Globus pallidus (tissue), 1 donor: ENCODE measurements around the gene ACVR2B.
A peak's percentile ranks its signal among the peaks of the same experiment; 100 is the strongest.
"Not testable (repeated sequence)": the region's sequence is repeated elsewhere in the genome, so short reads cannot be mapped to it uniquely, and the experiment has no call there.

Experiments used
- DNase-seq: peaks from one replicate; pipeline ENCODE4 v3.0.0-alpha.2; 2015; ENCODE audit warnings: low spot score

Gene ACVR2B

GRCh38 chr3:38453075-38453912, at the start of gene ACVR2B:
Gene ACVR2B, plus strand, starts transcription at chr3:38453890. Its CDS starts 433 bp downstream, at chr3:38454323.
- peak; percentile 90 for DNase-seq

GRCh38 chr3:38404286-38404685, 49.4 kb upstream of the ACVR2B start:
- DNase-seq: no peak

- no peak for DNase-seq
Measured at GRCh38 chr3:38411591-38411990, 42.1 kb upstream of the ACVR2B start.

- DNase-seq: not testable (repeated sequence)
Measured at GRCh38 chr3:38420758-38421157, 32.9 kb upstream of the ACVR2B start.

GRCh38 chr3:38421679-38422336, 31.9 kb upstream of the ACVR2B start:
- DNase-seq: no peak

- DNase-seq: not testable (repeated sequence)
Measured at GRCh38 chr3:38426798-38427426, 26.8 kb upstream of the ACVR2B start.

GRCh38 chr3:38432871-38433658, 20.6 kb upstream of the ACVR2B start:
- DNase-seq: not testable (repeated sequence)

GRCh38 chr3:38433661-38434060, 20.0 kb upstream of the ACVR2B start:
- DNase-seq: not testable (repeated sequence)

GRCh38 chr3:38438436-38439069, 15.1 kb upstream of the ACVR2B start:
- not testable (repeated sequence) for DNase-seq

GRCh38 chr3:38443205-38443604, 10.5 kb upstream of the ACVR2B start:
- DNase-seq: not testable (repeated sequence)

GRCh38 chr3:38446085-38446686, 7.5 kb upstream of the ACVR2B start:
- DNase-seq: no peak

- no peak for DNase-seq
Measured at GRCh38 chr3:38446812-38447211, 6.9 kb upstream of the ACVR2B start.

GRCh38 chr3:38450853-38451252, 2.8 kb upstream of the ACVR2B start:
- no peak for DNase-seq

GRCh38 chr3:38453913-38454177, 155 bp downstream of the ACVR2B start:
- no peak for DNase-seq

GRCh38 chr3:38454178-38454883, 641 bp downstream of the ACVR2B start:
- DNase-seq: peak; percentile 29

- peak; percentile 40 for DNase-seq
Measured at GRCh38 chr3:38454884-38455638, 1.4 kb downstream of the ACVR2B start.

- DNase-seq: no peak
Measured at GRCh38 chr3:38455639-38456430, 2.1 kb downstream of the ACVR2B start.

- no peak for DNase-seq
Measured at GRCh38 chr3:38457111-38458003, 3.7 kb downstream of the ACVR2B start.
